ENCODE data around the gene NYAP2.

DNA sequence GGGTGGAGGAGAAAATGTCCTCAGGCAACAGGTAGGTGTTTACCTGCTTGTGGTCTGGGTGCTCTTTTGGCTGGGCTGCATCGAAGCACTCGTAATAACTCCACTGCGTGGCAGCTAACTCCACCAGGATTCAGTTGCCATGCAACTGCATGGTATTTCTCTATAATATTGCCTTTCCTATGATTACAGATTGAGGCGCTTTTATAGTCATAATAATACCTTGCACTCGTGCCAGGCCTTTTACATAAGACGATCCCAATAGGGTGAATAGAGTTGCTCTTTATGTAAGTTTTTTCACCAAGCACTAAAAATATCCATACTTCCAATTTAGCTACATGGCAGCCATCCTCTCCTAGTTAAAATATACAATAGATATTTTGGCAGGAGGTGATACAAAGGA is 19.7 kb upstream of the NYAP2 start:
- TF ChIP-seq, protein P1, sequence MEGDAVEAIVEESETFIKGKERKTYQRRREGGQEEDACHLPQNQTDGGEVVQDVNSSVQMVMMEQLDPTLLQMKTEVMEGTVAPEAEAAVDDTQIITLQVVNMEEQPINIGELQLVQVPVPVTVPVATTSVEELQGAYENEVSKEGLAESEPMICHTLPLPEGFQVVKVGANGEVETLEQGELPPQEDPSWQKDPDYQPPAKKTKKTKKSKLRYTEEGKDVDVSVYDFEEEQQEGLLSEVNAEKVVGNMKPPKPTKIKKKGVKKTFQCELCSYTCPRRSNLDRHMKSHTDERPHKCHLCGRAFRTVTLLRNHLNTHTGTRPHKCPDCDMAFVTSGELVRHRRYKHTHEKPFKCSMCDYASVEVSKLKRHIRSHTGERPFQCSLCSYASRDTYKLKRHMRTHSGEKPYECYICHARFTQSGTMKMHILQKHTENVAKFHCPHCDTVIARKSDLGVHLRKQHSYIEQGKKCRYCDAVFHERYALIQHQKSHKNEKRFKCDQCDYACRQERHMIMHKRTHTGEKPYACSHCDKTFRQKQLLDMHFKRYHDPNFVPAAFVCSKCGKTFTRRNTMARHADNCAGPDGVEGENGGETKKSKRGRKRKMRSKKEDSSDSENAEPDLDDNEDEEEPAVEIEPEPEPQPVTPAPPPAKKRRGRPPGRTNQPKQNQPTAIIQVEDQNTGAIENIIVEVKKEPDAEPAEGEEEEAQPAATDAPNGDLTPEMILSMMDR (IDR thresholded peaks at IDR 0.05 in 2 of 3, conservative IDR thresholded peaks at IDR 0.05 in 1 of 3; ENCODE audit: borderline replicate concordance in 1 of 3, insufficient read depth in 1 of 3, low read depth in 2 of 3, low read length in 2 of 3) = no peak
- no peak for TF ChIP-seq ELF1 (IDR thresholded peaks at IDR 0.05; ENCODE audit: borderline replicate concordance, low read depth)
- TF ChIP-seq JUND (IDR thresholded peaks at IDR 0.05) = no peak

Measured in HCT116 (cell line).